GM12875 (cell line): ENCODE measurements around the gene PGC.

Experiments used
- H3K4me3 ChIP-seq: one replicate; pipeline ENCODE4 v1.5.1; 2011; ENCODE audit warnings: low read depth, low read length, control low read depth
- TF ChIP-seq, protein P1 (sequence below): IDR thresholded peaks from 2 replicates; pipeline ENCODE4 v1.5.1; 2011; ENCODE audit warnings: low read depth, mild to moderate bottlenecking, control low read depth, inconsistent platforms, low read length, moderate library complexity, borderline replicate concordance; ENCODE audit not compliant: insufficient read depth

Gene PGC

GRCh38 chr6:41780551-41781365 is 33.6 kb upstream of the PGC start, which contains the start of gene PRICKLE4:
PRICKLE4 (plus strand) TSS chr6:41780782; CDS start chr6:41783474, 2,692 bp downstream.
- H3K4me3 ChIP-seq = peak within 1 kb of the TSS; percentile 62
- TF ChIP-seq, protein P1, sequence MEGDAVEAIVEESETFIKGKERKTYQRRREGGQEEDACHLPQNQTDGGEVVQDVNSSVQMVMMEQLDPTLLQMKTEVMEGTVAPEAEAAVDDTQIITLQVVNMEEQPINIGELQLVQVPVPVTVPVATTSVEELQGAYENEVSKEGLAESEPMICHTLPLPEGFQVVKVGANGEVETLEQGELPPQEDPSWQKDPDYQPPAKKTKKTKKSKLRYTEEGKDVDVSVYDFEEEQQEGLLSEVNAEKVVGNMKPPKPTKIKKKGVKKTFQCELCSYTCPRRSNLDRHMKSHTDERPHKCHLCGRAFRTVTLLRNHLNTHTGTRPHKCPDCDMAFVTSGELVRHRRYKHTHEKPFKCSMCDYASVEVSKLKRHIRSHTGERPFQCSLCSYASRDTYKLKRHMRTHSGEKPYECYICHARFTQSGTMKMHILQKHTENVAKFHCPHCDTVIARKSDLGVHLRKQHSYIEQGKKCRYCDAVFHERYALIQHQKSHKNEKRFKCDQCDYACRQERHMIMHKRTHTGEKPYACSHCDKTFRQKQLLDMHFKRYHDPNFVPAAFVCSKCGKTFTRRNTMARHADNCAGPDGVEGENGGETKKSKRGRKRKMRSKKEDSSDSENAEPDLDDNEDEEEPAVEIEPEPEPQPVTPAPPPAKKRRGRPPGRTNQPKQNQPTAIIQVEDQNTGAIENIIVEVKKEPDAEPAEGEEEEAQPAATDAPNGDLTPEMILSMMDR = no peak

DNA sequence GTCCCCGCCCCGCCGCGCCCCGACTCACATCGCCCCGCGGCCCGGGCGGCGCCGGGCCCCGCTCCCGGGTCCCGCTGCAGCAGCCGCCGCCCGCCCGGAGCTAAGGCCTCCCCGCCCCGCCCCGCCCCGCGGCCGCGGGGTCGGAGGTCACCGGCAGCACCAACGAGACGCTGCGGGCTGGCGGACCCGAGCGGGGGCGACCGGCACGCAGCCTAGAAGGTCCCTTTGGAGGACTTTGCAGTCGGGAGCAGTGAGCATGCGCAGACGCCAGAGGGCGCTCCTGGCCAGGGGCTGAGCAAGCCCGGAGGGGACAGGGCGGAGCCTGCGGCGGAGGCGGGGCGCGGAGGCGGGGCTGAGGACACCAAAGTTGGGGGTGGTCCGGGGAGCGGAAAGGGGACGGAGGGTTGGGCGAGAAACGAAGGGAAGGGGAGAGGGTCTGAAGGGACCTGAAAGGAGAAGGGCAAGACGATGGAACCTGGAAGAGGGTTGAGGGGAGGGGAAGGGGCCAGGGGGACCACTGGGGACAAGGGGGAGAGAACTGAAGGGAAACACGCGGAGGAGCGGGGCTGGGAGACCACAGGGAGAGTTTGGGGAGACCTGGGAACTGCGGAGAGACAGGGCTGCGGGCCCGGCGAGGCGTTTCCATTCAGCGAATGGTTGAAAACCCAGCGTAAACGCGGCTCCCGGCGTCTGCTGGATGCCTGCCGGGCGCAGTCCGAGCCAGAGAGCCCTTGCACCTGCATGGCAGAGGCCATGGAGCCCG is 32.8 kb upstream of the PGC start, which contains the start of gene FRS3:
FRS3 (minus strand) TSS at position 113 of the 763 bp plus-strand sequence. CDS start 2,913 bp downstream, outside the sequence.
- TF ChIP-seq, protein P1 = peak; percentile 98

GRCh38 chr6:41779336-41779735 is 32.1 kb upstream of the PGC start:
- TF ChIP-seq, protein P1 = no peak
- H3K4me3 ChIP-seq = peak overlapping the region; percentile 62

More for the DNA sequence above, 32.8 kb upstream of the PGC start, which contains the start of gene FRS3:
- peak within 1 kb of the TSS; percentile 62 for H3K4me3 ChIP-seq

DNA sequence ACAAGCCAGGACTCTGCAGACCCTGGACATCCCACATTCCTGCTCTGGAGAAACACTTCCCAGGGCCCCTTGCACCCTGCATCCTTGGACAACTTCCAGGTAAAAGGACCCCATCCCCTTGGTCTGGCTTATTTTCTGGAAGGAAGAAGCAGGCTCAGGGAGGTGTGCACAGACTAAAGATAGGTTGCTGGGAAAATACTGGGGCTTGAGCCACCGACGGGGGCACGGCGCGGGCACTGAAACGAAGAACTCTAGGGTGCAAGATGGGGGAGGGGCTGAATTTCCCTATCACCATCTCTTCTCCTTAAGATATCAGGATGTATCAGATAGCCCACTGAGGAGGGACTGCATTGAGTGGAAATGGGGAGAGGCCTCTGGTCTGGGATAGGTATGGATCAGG is 31.7 kb upstream of the PGC start:
- no peak overlapping the region for H3K4me3 ChIP-seq
- TF ChIP-seq, protein P1 = no peak

- TF ChIP-seq, protein P1 = no peak
Observed at GRCh38 chr6:41777551-41778285, 30.5 kb upstream of the PGC start.

DNA sequence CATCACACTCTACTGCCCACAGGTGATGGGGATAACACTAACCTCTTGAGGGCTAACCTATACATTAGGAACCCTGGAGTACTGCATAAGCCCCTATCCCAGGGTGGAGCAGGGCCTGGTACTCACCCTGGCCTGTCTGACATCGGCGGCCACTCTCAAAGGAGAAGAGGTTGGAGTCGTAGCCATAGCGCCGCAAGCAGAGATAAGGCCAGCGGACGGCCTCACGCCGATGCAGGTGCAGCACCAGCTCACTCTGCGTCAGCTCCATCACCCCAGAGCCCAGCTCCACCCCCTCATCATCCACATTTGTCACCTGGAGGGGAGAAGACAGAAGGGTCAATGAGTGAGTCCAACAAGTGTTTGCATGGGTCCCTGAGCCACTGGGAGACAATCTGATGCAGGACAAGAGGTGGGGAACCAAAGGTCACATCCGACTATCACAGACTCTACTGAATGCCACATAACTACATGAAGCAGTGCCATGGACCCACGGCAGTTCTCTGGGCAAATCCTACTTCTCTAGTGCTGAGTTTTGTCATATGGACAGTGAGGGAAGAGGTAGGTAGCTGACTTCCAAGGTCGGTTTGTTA is 28.2 kb upstream of the PGC start:
- TF ChIP-seq, protein P1 = no peak
- no peak overlapping the region for H3K4me3 ChIP-seq

More at GRCh38 chr6:41777551-41778285, 30.5 kb upstream of the PGC start:
- no peak overlapping the region for H3K4me3 ChIP-seq
